Measurements from ENCODE around the gene OS9.
"Not testable (repeated sequence)": the region's sequence is repeated elsewhere in the genome, so short reads cannot be mapped to it uniquely, and the experiment has no call there.

Gene OS9

GRCh38 chr12:57693659-57694458, at the start of gene OS9:
Gene OS9 (plus strand): TSS chr12:57694132. CDS start chr12:57694162, 30 bp downstream.
- DNase-seq (ENCODE audit: low read depth, low spot score), result peak; percentile 90

GRCh38 chr12:57645990-57646658, 47.8 kb upstream of the OS9 start:
- not testable (repeated sequence) for DNase-seq (ENCODE audit: low read depth, low spot score)

GRCh38 chr12:57646659-57647049, 47.3 kb upstream of the OS9 start:
- not testable (repeated sequence) for DNase-seq (ENCODE audit: low read depth, low spot score)

GRCh38 chr12:57654042-57654441, 39.9 kb upstream of the OS9 start:
- DNase-seq (ENCODE audit: low read depth, low spot score), result no peak

GRCh38 chr12:57655541-57656240, 38.2 kb upstream of the OS9 start:
- DNase-seq (ENCODE audit: low read depth, low spot score), result no peak

GRCh38 chr12:57656408-57656807, 37.5 kb upstream of the OS9 start:
- not testable (repeated sequence) for DNase-seq (ENCODE audit: low read depth, low spot score)

- DNase-seq (ENCODE audit: low read depth, low spot score), result no peak
Measured at GRCh38 chr12:57657744-57658143, 36.2 kb upstream of the OS9 start.

GRCh38 chr12:57658890-57659289, 35.0 kb upstream of the OS9 start:
- DNase-seq (ENCODE audit: low read depth, low spot score), result no peak

GRCh38 chr12:57661376-57661775, 32.6 kb upstream of the OS9 start:
- no peak for DNase-seq (ENCODE audit: low read depth, low spot score)

GRCh38 chr12:57665066-57665820, 28.7 kb upstream of the OS9 start:
- not testable (repeated sequence) for DNase-seq (ENCODE audit: low read depth, low spot score)

GRCh38 chr12:57666897-57667296, 27.0 kb upstream of the OS9 start:
- DNase-seq (ENCODE audit: low read depth, low spot score), result no peak

GRCh38 chr12:57669691-57670090, 24.2 kb upstream of the OS9 start:
- DNase-seq (ENCODE audit: low read depth, low spot score), result not testable (repeated sequence)

- not testable (repeated sequence) for DNase-seq (ENCODE audit: low read depth, low spot score)
Measured at GRCh38 chr12:57671811-57672210, 22.1 kb upstream of the OS9 start.

GRCh38 chr12:57672801-57673200, 21.1 kb upstream of the OS9 start:
- no peak for DNase-seq (ENCODE audit: low read depth, low spot score)

- no peak for DNase-seq (ENCODE audit: low read depth, low spot score)
Measured at GRCh38 chr12:57674691-57675090, 19.2 kb upstream of the OS9 start.

- not testable (repeated sequence) for DNase-seq (ENCODE audit: low read depth, low spot score)
Measured at GRCh38 chr12:57677947-57678346, 16.0 kb upstream of the OS9 start.

GRCh38 chr12:57679697-57680096, 14.2 kb upstream of the OS9 start:
- DNase-seq (ENCODE audit: low read depth, low spot score), result no peak

GRCh38 chr12:57687862-57688261, 6.1 kb upstream of the OS9 start:
- DNase-seq (ENCODE audit: low read depth, low spot score), result no peak

GRCh38 chr12:57688931-57689330, 5.0 kb upstream of the OS9 start:
- DNase-seq (ENCODE audit: low read depth, low spot score), result no peak

- DNase-seq (ENCODE audit: low read depth, low spot score), result no peak
Measured at GRCh38 chr12:57692500-57692899, 1.4 kb upstream of the OS9 start.

GRCh38 chr12:57693317-57693658, 644 bp upstream of the OS9 start:
- DNase-seq (ENCODE audit: low read depth, low spot score), result no peak

Measured in activated naive CD8-positive, alpha-beta T cell treated with anti-CD3 and anti-CD28 coated beads, Interleukin-2, amount 50 U/mL, for 16 hours (primary cell).